ENCODE data around the gene IZUMO4.
"Not testable (repeated sequence)": the region's sequence is repeated elsewhere in the genome, so short reads cannot be mapped to it uniquely, and the experiment has no call there.

IZUMO4 gene

DNA sequence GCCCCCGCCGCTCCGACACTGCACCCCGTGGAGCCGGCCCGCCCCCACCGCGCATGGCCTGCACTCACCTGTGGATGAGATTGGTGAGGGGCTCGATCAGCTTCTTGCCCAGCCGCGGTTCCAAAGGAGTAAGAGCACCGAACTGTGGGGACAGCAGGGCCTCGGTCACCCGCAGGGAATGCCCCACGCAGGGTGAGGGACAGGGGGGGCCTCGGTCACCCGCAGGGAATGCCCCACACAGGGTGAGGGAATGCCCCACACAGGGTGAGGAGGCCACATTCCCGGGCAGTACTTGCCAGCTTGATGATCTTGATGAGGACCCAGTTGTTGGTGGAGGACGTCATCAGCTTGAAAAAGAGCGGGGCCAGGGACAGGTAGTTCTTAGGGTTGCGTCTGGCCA is 32.3 kb downstream of the IZUMO4 start:
- no peak overlapping the region for H3K4me3 ChIP-seq (ENCODE audit: low read depth, low read length)
- no peak for DNase-seq (ENCODE audit: low read depth)
- TF ChIP-seq, protein P1, sequence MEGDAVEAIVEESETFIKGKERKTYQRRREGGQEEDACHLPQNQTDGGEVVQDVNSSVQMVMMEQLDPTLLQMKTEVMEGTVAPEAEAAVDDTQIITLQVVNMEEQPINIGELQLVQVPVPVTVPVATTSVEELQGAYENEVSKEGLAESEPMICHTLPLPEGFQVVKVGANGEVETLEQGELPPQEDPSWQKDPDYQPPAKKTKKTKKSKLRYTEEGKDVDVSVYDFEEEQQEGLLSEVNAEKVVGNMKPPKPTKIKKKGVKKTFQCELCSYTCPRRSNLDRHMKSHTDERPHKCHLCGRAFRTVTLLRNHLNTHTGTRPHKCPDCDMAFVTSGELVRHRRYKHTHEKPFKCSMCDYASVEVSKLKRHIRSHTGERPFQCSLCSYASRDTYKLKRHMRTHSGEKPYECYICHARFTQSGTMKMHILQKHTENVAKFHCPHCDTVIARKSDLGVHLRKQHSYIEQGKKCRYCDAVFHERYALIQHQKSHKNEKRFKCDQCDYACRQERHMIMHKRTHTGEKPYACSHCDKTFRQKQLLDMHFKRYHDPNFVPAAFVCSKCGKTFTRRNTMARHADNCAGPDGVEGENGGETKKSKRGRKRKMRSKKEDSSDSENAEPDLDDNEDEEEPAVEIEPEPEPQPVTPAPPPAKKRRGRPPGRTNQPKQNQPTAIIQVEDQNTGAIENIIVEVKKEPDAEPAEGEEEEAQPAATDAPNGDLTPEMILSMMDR (IDR thresholded peaks at IDR 0.05; ENCODE audit: low read depth, low read length, missing control alignments) = no peak

DNA sequence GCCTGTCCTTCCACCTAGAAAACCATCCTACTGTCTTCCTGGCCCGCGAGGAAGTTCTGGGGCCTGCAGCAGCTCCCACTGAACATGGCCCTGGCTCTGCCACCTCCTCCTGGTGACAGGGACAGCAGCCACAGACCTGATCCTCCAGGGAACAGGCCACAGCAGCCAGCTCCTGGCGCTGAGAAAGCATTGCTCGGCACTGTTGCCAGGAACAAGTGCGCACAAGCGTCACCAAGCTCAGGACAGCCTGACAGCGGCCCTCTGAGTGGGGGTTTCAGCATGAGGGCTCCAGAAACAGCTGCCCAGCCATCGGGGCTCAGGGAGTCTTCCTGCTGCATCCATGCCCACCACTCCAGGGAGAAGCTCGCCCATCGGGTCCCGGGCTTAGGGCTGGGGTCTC is 32.8 kb downstream of the IZUMO4 start:
- TF ChIP-seq, protein P1 (IDR thresholded peaks at IDR 0.05; ENCODE audit: low read depth, low read length, missing control alignments) = no peak
- DNase-seq (ENCODE audit: low read depth) = no peak
- H3K4me3 ChIP-seq (ENCODE audit: low read depth, low read length) = no peak overlapping the region

DNA sequence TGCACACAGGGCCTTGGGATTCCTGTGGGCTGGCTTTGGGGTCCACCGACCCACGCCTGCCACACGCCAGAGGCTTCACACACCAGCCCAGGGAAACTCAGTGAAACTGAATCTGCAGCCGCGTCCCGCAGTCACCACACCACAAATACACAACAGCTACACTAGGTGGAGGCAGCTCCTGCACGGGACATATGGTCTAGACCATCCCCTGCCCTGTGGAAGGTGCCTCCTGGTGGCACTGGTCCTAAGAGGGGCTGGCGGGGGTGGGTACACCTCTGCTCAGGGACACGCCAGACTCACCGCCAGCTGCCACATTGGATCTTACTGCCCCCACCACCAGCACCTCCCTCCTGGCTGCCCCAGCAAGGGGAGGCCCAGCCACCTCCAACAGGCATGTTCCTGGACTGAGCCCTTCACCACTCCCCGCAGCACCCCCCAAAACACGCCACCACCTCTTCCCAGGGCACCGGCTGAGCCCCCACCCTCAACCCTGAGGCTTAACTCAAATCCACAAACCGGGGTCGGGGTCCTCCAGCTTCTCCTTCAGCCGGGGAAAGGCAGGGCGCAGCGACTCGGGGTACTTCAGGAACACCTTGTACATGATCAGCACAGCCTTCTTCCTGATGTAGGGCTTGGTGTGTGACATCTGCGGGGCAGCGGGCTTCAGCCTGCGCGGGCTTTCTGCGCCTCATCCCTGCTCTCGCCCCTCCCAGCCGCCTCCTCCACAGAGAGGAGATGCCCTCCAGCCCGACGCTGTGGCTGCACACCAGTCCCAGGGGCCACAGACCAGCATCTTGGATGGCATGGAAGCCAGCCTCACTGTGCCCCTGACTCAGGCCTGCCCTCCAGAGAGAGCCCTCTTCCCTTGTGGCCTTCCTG is 33.4 kb downstream of the IZUMO4 start:
- H3K4me3 ChIP-seq (ENCODE audit: low read depth, low read length) = no peak overlapping the region
- no peak for DNase-seq (ENCODE audit: low read depth)
- TF ChIP-seq, protein P1 (IDR thresholded peaks at IDR 0.05; ENCODE audit: low read depth, low read length, missing control alignments) = no peak

DNA sequence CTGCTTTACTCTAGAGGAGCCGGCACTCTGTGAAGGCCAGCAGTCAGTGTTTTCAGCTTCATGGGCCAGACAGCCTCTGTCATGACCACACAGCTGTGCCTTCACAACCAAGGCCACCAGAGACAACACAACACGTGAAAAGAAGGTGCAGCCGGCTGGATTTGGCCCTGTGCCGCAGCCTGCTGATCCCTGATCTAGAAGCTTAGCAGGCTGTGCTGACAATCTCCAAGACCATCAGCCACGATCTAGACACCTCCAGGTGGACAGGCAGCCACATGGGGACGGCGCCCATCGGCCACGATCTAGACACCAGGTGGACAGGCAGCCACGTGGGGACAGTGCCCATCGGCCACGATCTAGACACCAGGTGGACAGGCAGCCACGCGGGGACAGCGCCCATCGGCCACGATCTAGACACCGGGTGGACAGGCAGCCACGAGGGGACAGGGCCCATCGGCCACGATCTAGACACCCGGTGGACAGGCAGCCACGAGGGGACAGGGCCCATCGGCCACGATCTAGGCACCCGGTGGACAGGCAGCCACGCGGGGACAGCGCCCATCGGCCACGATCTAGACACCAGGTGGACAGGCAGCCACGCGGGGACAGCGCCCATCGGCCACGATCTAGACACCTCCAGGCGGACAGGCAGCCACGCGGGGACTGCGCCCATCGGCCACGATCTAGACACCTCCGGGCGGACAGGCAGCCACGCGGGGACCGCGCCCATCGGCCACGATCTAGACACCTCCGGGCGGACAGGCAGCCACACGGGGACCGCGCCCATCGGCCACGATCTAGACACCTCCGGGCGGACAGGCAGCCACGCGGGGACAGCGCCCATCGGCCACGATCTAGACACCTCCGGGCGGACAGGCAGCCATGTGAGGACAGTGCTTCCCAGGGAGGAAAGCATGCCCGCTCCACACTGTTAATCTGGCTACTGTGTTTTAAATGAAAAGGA is 34.6 kb downstream of the IZUMO4 start:
- not testable (repeated sequence) for H3K4me3 ChIP-seq (ENCODE audit: low read depth, low read length); DNase-seq (ENCODE audit: low read depth)

DNA sequence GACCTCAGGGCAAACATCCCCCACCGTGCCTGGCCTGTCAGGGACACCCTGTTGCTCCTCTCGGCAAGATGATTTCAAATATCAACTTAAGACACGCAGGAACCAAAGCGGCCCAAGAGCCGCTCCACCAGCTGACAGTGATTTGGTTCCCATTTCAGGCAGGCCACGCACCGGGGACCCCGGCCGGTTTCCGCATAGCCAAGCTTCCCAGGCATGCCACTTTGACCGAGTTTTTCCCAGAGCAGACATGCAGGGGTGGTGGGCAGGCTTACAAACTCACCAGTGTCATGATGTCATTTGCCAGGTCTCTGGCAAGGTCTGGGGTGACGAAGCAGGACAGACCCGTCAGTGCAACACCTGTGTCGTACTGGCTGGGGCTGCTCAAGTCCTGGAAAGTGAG is 35.5 kb downstream of the IZUMO4 start:
- TF ChIP-seq, protein P1 (IDR thresholded peaks at IDR 0.05; ENCODE audit: low read depth, low read length, missing control alignments) = no peak
- no peak overlapping the region for H3K4me3 ChIP-seq (ENCODE audit: low read depth, low read length)
- no peak for DNase-seq (ENCODE audit: low read depth)

DNA sequence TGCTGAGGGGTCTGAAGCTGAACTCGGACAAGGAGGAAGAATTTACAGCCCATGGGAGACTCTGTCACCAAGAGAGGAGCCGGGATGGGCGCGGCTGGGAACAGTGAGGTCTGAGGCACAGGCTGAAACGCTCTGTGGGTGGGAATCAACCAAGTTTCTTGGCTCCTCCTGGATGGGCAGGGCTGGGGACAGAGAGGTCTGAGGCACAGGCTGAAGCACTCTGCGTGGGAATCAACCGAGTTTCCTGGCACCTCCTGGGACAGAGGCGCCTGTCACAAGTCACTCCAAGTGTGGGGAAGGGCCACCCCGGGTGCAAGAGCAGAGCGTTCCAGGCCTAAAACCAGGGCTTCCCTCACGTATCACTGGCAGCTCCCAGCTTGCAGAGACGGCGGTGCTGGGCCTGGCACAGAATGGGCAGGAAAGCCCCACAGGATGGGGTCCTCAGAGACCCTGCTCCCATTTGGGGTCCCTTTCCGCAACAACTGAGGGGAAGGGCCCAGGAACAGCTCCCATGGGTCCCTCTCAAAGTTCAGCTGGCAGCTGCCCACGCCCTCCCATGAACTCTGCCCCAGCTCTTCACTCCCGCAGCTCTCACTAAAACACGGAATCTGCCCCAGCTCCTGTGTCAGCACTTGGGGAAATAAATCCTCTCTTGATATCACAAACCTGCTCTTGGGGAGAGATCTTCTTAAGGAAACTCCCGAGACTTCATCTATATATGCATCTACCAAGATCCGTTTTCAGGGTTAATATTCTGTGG is 36.2 kb downstream of the IZUMO4 start:
- no peak for DNase-seq (ENCODE audit: low read depth)
- TF ChIP-seq, protein P1 (IDR thresholded peaks at IDR 0.05; ENCODE audit: low read depth, low read length, missing control alignments) = no peak
- no peak overlapping the region for H3K4me3 ChIP-seq (ENCODE audit: low read depth, low read length)
